ENCODE measurements around the gene MRTFA. TPM values are rescaled to one million over a fixed set of nuclear protein-coding genes. Genes with fewer than 3 reads are reported as not detected.

Gene MRTFA
- total RNA-seq, 2 experiments from 2014 or later = 44.1 to 45.5 TPM

DNA sequence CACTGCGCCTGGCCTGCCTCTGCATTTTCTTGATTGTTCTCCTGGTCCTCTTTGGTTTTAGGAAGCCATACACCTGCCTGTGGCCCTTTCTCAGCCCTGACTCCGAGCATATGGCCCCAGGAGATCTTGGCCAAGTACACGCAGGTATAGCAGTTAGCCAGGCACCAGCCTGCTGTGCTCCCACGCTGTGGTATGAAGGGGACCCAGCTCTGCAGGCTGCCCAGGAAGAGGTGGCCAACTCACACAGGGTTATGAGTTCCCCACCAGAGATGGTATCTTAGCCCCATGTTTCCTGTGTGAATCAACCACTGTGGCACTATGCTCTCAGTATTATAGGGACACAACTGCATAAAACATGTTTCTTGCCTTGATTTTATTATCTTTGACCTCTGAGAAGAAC is 235.0 kb downstream of the MRTFA start:
- no peaks in the 10 kb centered on the region for H3K9me3 Mint-ChIP-seq
- H3K4me3 Mint-ChIP-seq = peak overlapping the region; percentile 3
- ChIA-PET POLR2A (interaction anchor here (0.6 to 1.8 kb wide), 2 partner anchors 19 to 29 kb away, joined by 3 to 4 read pairs; no protein-coding TSS in a partner anchor), CTCF (interaction anchor here (0.9 to 1.0 kb wide), 2 partner anchors 84 to 244 kb away, joined by 3 to 4 read pairs; no protein-coding TSS in a partner anchor)
- intact Hi-C loops (cut with micrococcal nuclease) = loop anchor here (5.0 kb wide), 1 partner anchor 36 kb away; no protein-coding TSS in a partner anchor
- peaks cover 25% of the 10 kb centered on the region for H3K36me3 Mint-ChIP-seq
- no peaks in the 10 kb centered on the region for H3K27me3 Mint-ChIP-seq
- peak overlapping the region; percentile 91 for H3K27ac Mint-ChIP-seq
- peak; percentile 77 for DNase-seq
- peaks cover 58% of the 10 kb centered on the region for H3K4me1 Mint-ChIP-seq (ENCODE audit: low read depth)

DNA sequence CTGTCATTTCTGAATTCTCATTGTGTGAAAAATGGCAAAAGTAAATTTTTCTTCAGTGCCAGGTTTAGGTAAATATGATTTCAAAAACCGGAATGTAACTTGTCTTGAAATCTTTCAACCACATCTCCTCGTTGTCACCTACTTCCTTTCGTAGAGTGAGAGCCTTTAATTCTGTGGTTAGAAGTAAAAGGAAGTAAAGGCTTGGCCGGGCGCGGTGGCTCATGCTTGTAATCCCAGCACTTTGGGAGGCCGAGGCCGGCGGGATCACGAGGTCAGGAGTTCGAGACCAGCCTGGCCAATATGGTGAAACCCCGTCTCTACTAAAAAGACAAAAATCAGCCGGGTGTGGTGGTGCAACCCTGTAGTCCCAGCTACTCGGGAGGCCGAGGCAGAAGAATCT is 236.4 kb downstream of the MRTFA start:
- Mint-ChIP-seq H3K27ac (peak overlapping the region; percentile 70), H3K4me3 (no peak overlapping the region), H3K36me3 (peaks cover 25% of the 10 kb centered on the region), H3K4me1 (ENCODE audit: low read depth) (peaks cover 61% of the 10 kb centered on the region), H3K27me3 (no peaks in the 10 kb centered on the region), H3K9me3 (no peaks in the 10 kb centered on the region)
- ChIA-PET POLR2A (interaction anchor here (1.8 kb wide), 1 partner anchor 17 kb away, joined by 4 read pairs; no protein-coding TSS in a partner anchor), CTCF (interaction anchor here (1.1 to 1.5 kb wide), 4 partner anchors 9 to 246 kb away, joined by 3 to 5 read pairs (median 4); no protein-coding TSS in a partner anchor)
- intact Hi-C loops (cut with micrococcal nuclease) = loop anchor here (5.0 kb wide), 1 partner anchor 37 kb away; no protein-coding TSS in a partner anchor
- DNase-seq = peak; percentile 75

DNA sequence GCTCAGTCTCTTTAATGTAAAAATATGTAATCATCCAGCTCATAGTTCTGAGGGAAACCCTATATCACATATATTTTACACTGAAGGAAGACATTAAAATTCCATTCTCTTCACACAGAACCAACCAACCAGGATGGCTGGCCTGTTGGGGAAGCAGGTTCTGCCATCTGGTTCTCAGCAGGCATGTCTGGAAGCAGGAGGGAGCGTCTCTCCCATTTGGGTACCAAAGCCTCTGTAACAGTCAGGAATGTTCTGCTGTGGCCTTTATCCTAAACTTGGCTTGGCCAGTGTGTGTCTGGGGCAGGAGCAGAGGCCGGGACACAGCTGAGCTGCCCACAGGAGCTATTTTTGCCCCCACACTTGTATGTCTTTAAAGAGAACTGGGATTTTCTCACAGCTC is 236.9 kb downstream of the MRTFA start:
- no peaks in the 10 kb centered on the region for H3K27me3 Mint-ChIP-seq
- H3K9me3 Mint-ChIP-seq = no peaks in the 10 kb centered on the region
- POLR2A ChIA-PET = no interaction called here
- H3K4me1 Mint-ChIP-seq (ENCODE audit: low read depth) = peaks cover 61% of the 10 kb centered on the region
- intact Hi-C loops (cut with micrococcal nuclease) = loop anchor here (5.0 kb wide), 1 partner anchor 38 kb away; no protein-coding TSS in a partner anchor
- H3K36me3 Mint-ChIP-seq = peaks cover 25% of the 10 kb centered on the region
- CTCF ChIA-PET = interaction anchor here (1.0 to 1.5 kb wide), 6 partner anchors 8 to 252 kb away, joined by 3 to 5 read pairs (median 4); no protein-coding TSS in a partner anchor
- H3K4me3 Mint-ChIP-seq = no peak overlapping the region
- peak overlapping the region; percentile 70 for H3K27ac Mint-ChIP-seq
- DNase-seq = no peak

DNA sequence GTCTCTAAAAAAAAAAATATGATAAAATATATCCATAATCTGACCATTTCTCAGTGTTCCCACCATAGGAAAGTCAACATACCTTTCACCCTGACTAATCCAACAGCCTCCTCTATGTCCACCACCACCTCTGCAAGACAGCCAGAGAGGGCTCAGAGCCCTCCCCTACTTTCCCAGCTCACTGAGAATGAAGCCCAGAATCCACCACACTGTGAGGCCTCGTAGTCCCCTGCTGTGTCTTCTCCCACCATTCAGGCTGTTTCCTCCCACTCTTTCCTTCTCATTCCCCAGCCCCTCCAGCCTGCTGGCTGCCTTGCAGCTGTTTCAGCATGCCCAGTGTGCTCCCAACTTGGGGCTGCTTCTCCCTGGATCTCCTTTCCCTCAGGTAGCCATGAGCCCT is 239.1 kb downstream of the MRTFA start:
- Mint-ChIP-seq H3K9me3 (no peaks in the 10 kb centered on the region), H3K4me3 (no peak overlapping the region), H3K27ac (peak overlapping the region; percentile 26), H3K36me3 (peaks cover 12% of the 10 kb centered on the region), H3K27me3 (no peaks in the 10 kb centered on the region), H3K4me1 (ENCODE audit: low read depth) (peaks cover 48% of the 10 kb centered on the region)
- ChIA-PET POLR2A (no interaction called here), CTCF (no interaction called here)
- DNase-seq = no peak
- intact Hi-C loops (cut with micrococcal nuclease) = no loop called here

DNA sequence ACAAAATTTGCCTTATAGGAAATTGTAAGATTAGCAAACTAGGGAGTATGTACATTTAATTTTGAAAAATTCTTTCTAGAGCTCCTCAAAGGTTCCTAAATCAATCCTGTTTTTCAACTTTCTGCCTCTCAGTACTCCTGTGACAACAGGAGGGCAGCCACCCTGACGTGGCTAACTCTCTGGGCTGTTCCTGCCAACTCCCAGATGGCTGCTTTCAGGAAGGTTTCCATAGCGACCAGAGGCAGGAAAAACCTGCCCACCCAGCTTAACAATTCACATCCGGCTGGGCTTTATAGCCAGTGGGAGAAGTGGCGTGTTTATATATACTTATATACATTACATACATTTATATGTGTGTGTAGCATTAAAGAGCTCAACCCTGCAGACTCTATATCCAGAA is 239.6 kb downstream of the MRTFA start:
- Mint-ChIP-seq H3K36me3 (peaks cover 8% of the 10 kb centered on the region), H3K4me3 (no peak overlapping the region), H3K27ac (no peak overlapping the region), H3K4me1 (ENCODE audit: low read depth) (peaks cover 48% of the 10 kb centered on the region), H3K9me3 (no peaks in the 10 kb centered on the region), H3K27me3 (no peaks in the 10 kb centered on the region)
- intact Hi-C loops (cut with micrococcal nuclease) = no loop called here
- ChIA-PET POLR2A (interaction anchor here (0.8 kb wide), 1 partner anchor 9 kb away, joined by 3 read pairs; no protein-coding TSS in a partner anchor), CTCF (interaction anchor here (0.6 kb wide), 1 partner anchor 19 kb away, joined by 4 read pairs; no protein-coding TSS in a partner anchor)
- no peak for DNase-seq

DNA sequence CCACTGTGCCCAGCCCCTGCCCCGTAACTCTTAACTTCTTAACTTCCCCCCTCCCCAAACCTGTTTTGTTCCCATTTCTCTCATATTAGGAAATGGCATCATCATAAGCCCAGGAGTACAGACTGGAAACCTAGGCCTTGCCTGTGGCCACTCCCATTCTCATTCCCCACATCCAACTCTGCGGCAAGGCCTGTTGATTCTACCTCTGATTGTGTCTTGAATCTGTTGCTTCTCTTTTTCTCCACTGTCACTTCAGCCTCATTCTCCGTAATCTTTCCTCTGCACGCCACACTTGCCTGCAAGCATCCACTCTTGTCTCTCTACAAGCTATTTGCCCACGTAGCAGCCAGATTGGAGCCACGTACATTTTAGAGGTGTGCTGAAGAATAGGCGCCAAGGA is 240.9 kb downstream of the MRTFA start:
- H3K9me3 Mint-ChIP-seq = no peaks in the 10 kb centered on the region
- H3K4me1 Mint-ChIP-seq (ENCODE audit: low read depth) = peaks cover 43% of the 10 kb centered on the region
- H3K27me3 Mint-ChIP-seq = no peaks in the 10 kb centered on the region
- no peak overlapping the region for H3K27ac Mint-ChIP-seq
- intact Hi-C loops (cut with micrococcal nuclease) = no loop called here
- no peak overlapping the region for H3K4me3 Mint-ChIP-seq
- ChIA-PET POLR2A (no interaction called here), CTCF (no interaction called here)
- peaks cover 3% of the 10 kb centered on the region for H3K36me3 Mint-ChIP-seq
- no peak for DNase-seq

DNA sequence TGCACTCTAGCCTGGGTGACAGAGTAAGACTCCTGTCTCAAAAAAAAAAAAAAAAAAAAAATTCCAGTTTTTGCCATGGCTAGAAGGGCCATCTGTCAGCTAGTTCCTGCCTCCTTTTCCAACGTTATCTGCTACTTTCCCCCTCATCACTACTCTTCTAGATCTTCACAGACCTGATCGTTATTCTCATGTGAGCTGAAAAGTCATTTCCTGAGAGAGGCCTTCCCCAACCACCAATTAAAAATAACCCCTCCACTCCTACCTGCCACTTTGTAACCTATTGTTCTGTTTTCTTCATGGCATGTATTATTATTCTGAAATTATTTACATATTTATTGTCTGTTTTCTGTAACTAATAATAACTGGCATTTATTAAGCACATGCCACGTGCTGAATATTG is 241.9 kb downstream of the MRTFA start:
- Mint-ChIP-seq H3K4me3 (no peak overlapping the region), H3K27me3 (no peaks in the 10 kb centered on the region), H3K9me3 (no peaks in the 10 kb centered on the region), H3K4me1 (ENCODE audit: low read depth) (peaks cover 36% of the 10 kb centered on the region), H3K36me3 (peaks cover 1% of the 10 kb centered on the region), H3K27ac (no peak overlapping the region)
- intact Hi-C loops (cut with micrococcal nuclease) = no loop called here
- no peak for DNase-seq
- CTCF ChIA-PET = no interaction called here
- POLR2A ChIA-PET = interaction anchor here (0.6 kb wide), 1 partner anchor 204 kb away, joined by 3 read pairs; no protein-coding TSS in a partner anchor

DNA sequence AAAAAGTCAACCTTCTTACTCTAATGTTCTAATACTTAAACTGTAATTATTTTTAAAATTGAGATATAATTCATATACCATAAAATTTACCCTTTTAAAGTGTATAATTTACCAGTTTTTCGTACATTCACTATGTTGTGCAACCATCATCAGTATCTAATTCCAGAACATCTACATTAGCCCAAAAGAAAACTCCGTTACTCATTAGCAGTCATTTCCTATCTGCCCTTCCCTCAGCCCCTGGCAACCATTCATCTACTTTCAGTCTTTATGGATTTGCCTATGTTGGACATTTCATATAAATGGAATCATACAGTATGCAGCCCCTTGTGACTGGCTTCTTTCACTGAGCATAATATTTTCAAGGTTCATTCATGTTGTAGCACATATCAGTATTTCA is 243.9 kb downstream of the MRTFA start:
- Mint-ChIP-seq H3K9me3 (no peaks in the 10 kb centered on the region), H3K27me3 (no peaks in the 10 kb centered on the region), H3K27ac (no peak overlapping the region), H3K4me1 (ENCODE audit: low read depth) (peaks cover 34% of the 10 kb centered on the region), H3K4me3 (no peak overlapping the region), H3K36me3 (peaks cover 1% of the 10 kb centered on the region)
- CTCF ChIA-PET = interaction anchor here (0.6 to 0.7 kb wide), 2 partner anchors 142 to 359 kb away, joined by 3 to 4 read pairs; no protein-coding TSS in a partner anchor
- no peak for DNase-seq
- POLR2A ChIA-PET = no interaction called here
- intact Hi-C loops (cut with micrococcal nuclease) = no loop called here

DNA sequence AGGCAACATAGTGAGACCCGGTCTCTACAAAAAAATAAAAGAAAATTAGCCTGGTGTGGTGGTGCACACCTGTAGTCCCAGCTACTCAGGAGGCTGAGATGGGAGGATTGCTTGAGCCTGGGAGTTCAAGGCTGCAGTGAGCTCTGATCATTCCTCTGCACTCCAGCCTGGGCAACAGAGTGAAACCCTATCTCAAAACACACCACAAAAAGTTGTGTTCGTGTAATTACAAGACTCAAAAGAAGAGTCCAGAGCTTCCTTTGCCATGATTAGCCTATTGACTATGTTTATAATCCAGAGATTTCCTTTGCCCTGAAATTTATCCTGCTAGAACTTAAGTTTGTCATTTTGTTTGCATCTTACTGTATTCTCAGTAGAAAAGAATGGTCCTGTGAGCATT is 245.1 kb downstream of the MRTFA start:
- CTCF ChIA-PET = interaction anchor here (0.7 to 1.5 kb wide), 4 partner anchors 8 to 164 kb away, joined by 4 to 5 read pairs (median 4); no protein-coding TSS in a partner anchor

DNA sequence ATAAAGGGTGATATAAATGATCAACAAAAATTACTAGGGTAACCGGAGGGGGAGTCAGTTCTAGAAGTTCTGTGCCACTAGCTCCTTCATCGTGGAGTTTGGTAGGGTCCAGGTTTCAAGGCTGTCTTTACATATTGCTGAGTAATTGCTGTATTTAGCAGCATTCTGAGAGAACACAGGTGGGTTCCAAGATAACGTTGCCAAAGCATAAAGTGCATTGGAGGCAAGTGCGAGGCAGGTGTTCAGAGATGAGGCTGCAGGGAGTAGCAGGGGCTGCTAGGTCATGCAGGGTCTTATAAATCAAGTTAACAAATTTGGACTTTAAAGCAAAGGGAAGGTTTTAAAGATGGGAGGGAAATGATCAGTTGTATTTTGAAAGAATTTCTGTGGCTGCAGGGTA is 248.3 kb downstream of the MRTFA start:
- ChIA-PET CTCF (no interaction called here), POLR2A (interaction anchor here (1.0 kb wide), 1 partner anchor 8 kb away, joined by 3 read pairs; no protein-coding TSS in a partner anchor)
- Mint-ChIP-seq H3K36me3 (no peaks in the 10 kb centered on the region), H3K4me3 (no peak overlapping the region), H3K27ac (no peak overlapping the region), H3K4me1 (ENCODE audit: low read depth) (peaks cover 56% of the 10 kb centered on the region), H3K27me3 (no peaks in the 10 kb centered on the region), H3K9me3 (no peaks in the 10 kb centered on the region)
- DNase-seq = no peak
- intact Hi-C loops (cut with micrococcal nuclease) = no loop called here

More for the DNA sequence above, 245.1 kb downstream of the MRTFA start:
- intact Hi-C loops (cut with micrococcal nuclease) = no loop called here
- no peaks in the 10 kb centered on the region for H3K36me3 Mint-ChIP-seq
- no peaks in the 10 kb centered on the region for H3K27me3 Mint-ChIP-seq
- POLR2A ChIA-PET = interaction anchor here (1.1 kb wide), 1 partner anchor 27 kb away, joined by 3 read pairs; no protein-coding TSS in a partner anchor
- H3K4me1 Mint-ChIP-seq (ENCODE audit: low read depth) = peaks cover 35% of the 10 kb centered on the region
- no peak overlapping the region for H3K27ac Mint-ChIP-seq
- H3K4me3 Mint-ChIP-seq = no peak overlapping the region
- no peak for DNase-seq
- H3K9me3 Mint-ChIP-seq = no peaks in the 10 kb centered on the region

DNA sequence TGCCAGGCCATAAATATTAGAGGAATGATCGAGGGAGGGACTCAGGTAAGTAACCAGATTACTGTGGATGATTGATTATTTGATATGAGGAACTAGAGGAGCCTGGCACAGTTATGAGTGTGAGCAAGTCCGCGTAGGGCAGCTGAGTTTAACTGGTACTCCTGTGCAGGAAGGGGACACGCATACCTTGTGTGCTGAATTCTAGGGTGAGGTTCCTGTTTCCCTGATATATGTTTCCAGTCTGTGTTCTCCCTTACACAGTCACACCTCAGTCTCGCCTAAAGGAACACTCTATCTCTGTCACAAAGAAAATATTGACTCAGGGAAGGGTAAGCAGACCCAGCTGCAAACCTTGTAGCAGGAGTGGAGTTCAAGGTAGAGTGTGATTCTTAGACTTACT is 248.8 kb downstream of the MRTFA start:
- DNase-seq = no peak
- CTCF ChIA-PET = no interaction called here
- Mint-ChIP-seq H3K27ac (no peak overlapping the region), H3K4me1 (ENCODE audit: low read depth) (peaks cover 56% of the 10 kb centered on the region), H3K9me3 (no peaks in the 10 kb centered on the region), H3K27me3 (no peaks in the 10 kb centered on the region), H3K4me3 (no peak overlapping the region), H3K36me3 (no peaks in the 10 kb centered on the region)
- POLR2A ChIA-PET = interaction anchor here (1.0 kb wide), 1 partner anchor 9 kb away, joined by 3 read pairs; no protein-coding TSS in a partner anchor
- intact Hi-C loops (cut with micrococcal nuclease) = no loop called here

DNA sequence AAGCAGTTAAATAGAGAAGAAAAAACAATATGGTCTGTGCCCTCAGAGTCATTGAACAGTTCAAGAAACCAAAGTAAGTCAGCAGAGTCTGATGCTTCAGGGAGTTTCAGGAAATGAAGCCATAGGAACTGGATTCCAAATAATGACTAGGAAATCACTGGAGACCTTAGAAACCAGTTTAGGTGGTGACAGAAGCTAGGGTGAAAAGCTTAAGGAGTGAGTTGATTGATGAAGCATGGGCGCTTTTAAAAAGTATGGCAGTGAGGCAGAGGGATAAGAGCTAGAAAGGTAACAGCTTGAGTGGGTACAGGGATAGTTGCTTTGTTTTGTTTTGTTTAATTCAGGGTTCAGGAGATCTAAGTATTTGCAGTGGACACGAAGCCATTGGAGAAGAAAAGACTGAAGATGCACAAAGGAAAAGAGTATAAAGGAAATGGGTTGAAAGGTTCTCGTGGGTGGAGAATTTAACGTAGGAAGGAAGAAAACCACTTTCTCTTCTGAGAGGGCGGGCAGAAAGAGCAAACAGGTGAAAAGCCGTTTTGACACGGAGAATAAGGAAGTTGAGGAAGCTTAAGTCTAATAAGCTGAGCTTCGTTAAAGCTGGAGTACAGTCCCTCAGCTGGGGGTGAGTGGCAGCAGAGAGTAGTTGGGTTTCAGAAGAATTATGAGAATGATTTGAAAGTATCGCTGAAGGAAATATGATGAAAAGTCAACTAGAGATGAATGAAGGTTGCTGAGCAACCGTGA is 251.3 kb downstream of the MRTFA start:
- peak overlapping the region; percentile 78 for H3K27ac Mint-ChIP-seq
- POLR2A ChIA-PET = interaction anchor here (0.6 to 1.4 kb wide), 2 partner anchors 13 to 639 kb away, joined by 3 to 5 read pairs; no protein-coding TSS in a partner anchor
- H3K36me3 Mint-ChIP-seq = no peaks in the 10 kb centered on the region
- H3K4me3 Mint-ChIP-seq = peak overlapping the region; percentile 70
- intact Hi-C loops (cut with micrococcal nuclease) = no loop called here
- peaks cover 47% of the 10 kb centered on the region for H3K4me1 Mint-ChIP-seq (ENCODE audit: low read depth)
- H3K9me3 Mint-ChIP-seq = no peaks in the 10 kb centered on the region
- DNase-seq = peak; percentile 57
- no peaks in the 10 kb centered on the region for H3K27me3 Mint-ChIP-seq
- CTCF ChIA-PET = interaction anchor here (0.6 to 1.2 kb wide), 6 partner anchors 7 to 886 kb away, joined by 3 to 7 read pairs (median 4); no protein-coding TSS in a partner anchor

Measured in activated CD4-positive, alpha-beta memory T cell treated with anti-CD3 and anti-CD28 coated beads for 36 hours (primary cell).